Measurements from ENCODE around the gene HNRNPA3. TPM values are rescaled to one million over a fixed set of nuclear protein-coding genes. Genes with fewer than 3 reads are reported as not detected.
"Not testable (repeated sequence)": the region's sequence is repeated elsewhere in the genome, so short reads cannot be mapped to it uniquely, and the experiment has no call there.

The HNRNPA3 gene
- total and polyA plus RNA-seq, 2 of the 13 experiments (the other 11 are each of a cell fraction or from before 2014, with no cell fraction given): 73.3 to 97.7 TPM

DNA sequence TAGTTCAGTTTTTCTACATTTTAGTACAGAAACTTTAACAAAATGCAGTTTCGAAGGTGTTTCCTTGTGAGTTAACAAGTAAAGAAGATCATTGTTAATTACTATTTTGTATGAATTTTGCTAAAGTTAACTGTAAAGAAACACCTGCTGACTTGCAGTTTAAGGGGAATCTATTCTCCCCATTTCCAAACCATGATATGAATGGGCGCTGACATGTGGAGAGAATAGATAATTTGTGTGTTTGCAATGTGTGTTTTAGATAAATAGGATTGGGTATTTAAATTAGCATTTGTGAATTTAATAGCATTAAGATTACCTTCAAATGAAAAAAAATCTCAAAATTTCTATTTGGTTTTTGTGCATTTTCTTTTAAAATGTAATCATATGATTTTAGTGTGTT, 7.2 kb downstream of the HNRNPA3 start:
- FAIRE-seq; CTCF ChIA-PET (ENCODE audit: low intra/inter-chr PET ratio, low total read pairs); POLR2A ChIA-PET; BruUV-seq (replicated peaks); H3K9ac ChIP-seq (ENCODE audit: insufficient read depth, low read depth, low read length); DNase-seq (ENCODE audit: low spot score); in situ Hi-C loops (cut with HindIII; ENCODE audit: extremely low pct_ligation_motif_present, low pct_unique_long_range_greater_than_20kb); ATAC-seq; H2AFZ ChIP-seq (ENCODE audit: low read length); H3K9me3 ChIP-seq (ENCODE audit: low read length); H3K4me3 ChIP-seq (replicated peaks in 1 of 3; ENCODE audit: insufficient read depth in 1 of 3, low read depth in 2 of 3, low read length in 3 of 3); H3K27ac ChIP-seq (ENCODE audit: extremely low read length, insufficient read depth, low read length); H3K27me3 ChIP-seq (ENCODE audit: control insufficient read depth in 1 of 2, insufficient read depth in 2 of 2, low read length in 2 of 2); H3K4me2 ChIP-seq (ENCODE audit: low read depth, low read length): not testable (repeated sequence)
- peaks cover 44% of the 10 kb centered on the region for H3K4me1 ChIP-seq (ENCODE audit: insufficient read depth, low read length)
- peaks cover 67% of the 10 kb centered on the region for H4K20me1 ChIP-seq (ENCODE audit: insufficient read depth, low read length)
- peaks cover 54% of the 10 kb centered on the region for H3K79me2 ChIP-seq (ENCODE audit: insufficient read depth, low read length)
- TF ChIP-seq RBFOX2 (IDR thresholded peaks at IDR 0.05; ENCODE audit: low read depth, low read length): peak; percentile 58
- intact Hi-C loops (cut with micrococcal nuclease; ENCODE audit: unreplicated experiment): loop anchor here (10.0 kb wide), 1 partner anchor 115 kb away; no protein-coding TSS in a partner anchor
- peaks cover 16 to 71% of the 10 kb centered on the region in 2 experiments for H3K36me3 ChIP-seq (replicated peaks in 1 of 2; ENCODE audit: control insufficient read depth in 1 of 2, insufficient read depth in 2 of 2, low read length in 2 of 2)
- over 99% methylated on average over 2 of the region's 2 CpGs for WGBS (ENCODE audit: low lambda C conversion rate)

DNA sequence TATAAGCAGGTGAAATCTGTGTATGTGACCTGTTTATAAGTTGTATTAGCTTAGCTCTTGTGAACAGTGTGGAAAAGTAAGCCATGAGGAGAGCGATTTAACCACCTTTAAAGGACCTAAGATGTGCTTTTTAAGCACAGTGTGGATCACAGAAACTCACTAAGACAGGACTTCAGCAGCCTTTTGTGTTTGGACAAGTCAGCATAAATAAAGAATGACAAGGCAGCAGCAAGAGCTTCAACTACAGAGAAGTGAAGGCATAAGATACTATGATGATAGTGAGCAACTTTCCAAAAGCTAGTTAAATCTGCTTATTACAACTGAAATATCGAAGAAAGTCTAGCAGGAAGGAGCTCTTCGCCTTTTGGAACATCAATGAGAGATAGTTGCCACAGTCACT, 8.9 kb downstream of the HNRNPA3 start:
- BruUV-seq (replicated peaks): no TSS peak
- ChIA-PET POLR2A (interaction anchor here (1.1 to 2.4 kb wide), 4 partner anchors 9 to 56 kb away, joined by 3 to 17 read pairs (median 5); partner anchors contain the start of genes HNRNPA3 and NFE2L2), CTCF (ENCODE audit: low intra/inter-chr PET ratio, low total read pairs) (no interaction called here)
- H4K20me1 ChIP-seq (ENCODE audit: insufficient read depth, low read length): peaks cover 62% of the 10 kb centered on the region
- H3K9ac ChIP-seq (ENCODE audit: insufficient read depth, low read depth, low read length): no peak overlapping the region
- no peak overlapping the region for H3K4me3 ChIP-seq (replicated peaks in 1 of 3; ENCODE audit: insufficient read depth in 1 of 3, low read depth in 2 of 3, low read length in 3 of 3)
- ATAC-seq: no peak
- WGBS (ENCODE audit: low lambda C conversion rate): 99% methylated on average over 3 of the region's 3 CpGs
- H3K79me2 ChIP-seq (ENCODE audit: insufficient read depth, low read length): peaks cover 37% of the 10 kb centered on the region
- no peak for FAIRE-seq
- peaks cover 26% of the 10 kb centered on the region for H3K4me1 ChIP-seq (ENCODE audit: insufficient read depth, low read length)
- no peak overlapping the region for H3K4me2 ChIP-seq (ENCODE audit: low read depth, low read length)
- peaks cover 10 to 58% of the 10 kb centered on the region in 2 experiments for H3K36me3 ChIP-seq (replicated peaks in 1 of 2; ENCODE audit: control insufficient read depth in 1 of 2, insufficient read depth in 2 of 2, low read length in 2 of 2)
- no peak overlapping the region for H2AFZ ChIP-seq (ENCODE audit: low read length)
- intact Hi-C loops (cut with micrococcal nuclease; ENCODE audit: unreplicated experiment) (loop anchor here (10.0 kb wide), 1 partner anchor 113 kb away; no protein-coding TSS in a partner anchor), in situ Hi-C loops (cut with HindIII; ENCODE audit: extremely low pct_ligation_motif_present, low pct_unique_long_range_greater_than_20kb) (no loop called here)
- no peaks in the 10 kb centered on the region for H3K9me3 ChIP-seq (ENCODE audit: low read length)
- H3K27ac ChIP-seq (ENCODE audit: extremely low read length, insufficient read depth, low read length): no peak overlapping the region
- H3K27me3 ChIP-seq (ENCODE audit: control insufficient read depth in 1 of 2, insufficient read depth in 2 of 2, low read length in 2 of 2): no peaks in the 10 kb centered on the region
- no peak for DNase-seq (ENCODE audit: low spot score)
- TF ChIP-seq, protein P1, sequence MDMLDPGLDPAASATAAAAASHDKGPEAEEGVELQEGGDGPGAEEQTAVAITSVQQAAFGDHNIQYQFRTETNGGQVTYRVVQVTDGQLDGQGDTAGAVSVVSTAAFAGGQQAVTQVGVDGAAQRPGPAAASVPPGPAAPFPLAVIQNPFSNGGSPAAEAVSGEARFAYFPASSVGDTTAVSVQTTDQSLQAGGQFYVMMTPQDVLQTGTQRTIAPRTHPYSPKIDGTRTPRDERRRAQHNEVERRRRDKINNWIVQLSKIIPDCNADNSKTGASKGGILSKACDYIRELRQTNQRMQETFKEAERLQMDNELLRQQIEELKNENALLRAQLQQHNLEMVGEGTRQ (IDR thresholded peaks at IDR 0.05; ENCODE audit: low read depth, low read length): no peak
- TF ChIP-seq, protein P1 (CRISPR knock-in tag; IDR thresholded peaks at IDR 0.05; ENCODE audit: borderline replicate concordance): no peak
- no peak for TF ChIP-seq ADNP (CRISPR knock-in tag; IDR thresholded peaks at IDR 0.05)
- TF ChIP-seq NCOA2 (CRISPR knock-in tag; IDR thresholded peaks at IDR 0.05): peak; percentile 20; the same call in 1 of the 2 replicates
- TF ChIP-seq HCFC1 (IDR thresholded peaks at IDR 0.05; ENCODE audit: low read depth, low read length): no peak
- no peak for TF ChIP-seq HNRNPLL (IDR thresholded peaks at IDR 0.05; ENCODE audit: low read depth, low read length, poor library complexity, severe bottlenecking)
- no peak for TF ChIP-seq MBNL3 (CRISPR knock-in tag; conservative IDR thresholded peaks at IDR 0.05)
- 0 out of 2 replicates have a peak, but pooled peaks have one; percentile 3 for TF ChIP-seq RAD51 (IDR thresholded peaks at IDR 0.05; ENCODE audit: borderline replicate concordance)
- TF ChIP-seq MAFF (IDR thresholded peaks at IDR 0.05; ENCODE audit: low read depth, low read length): peak; percentile 77
- TF ChIP-seq ZNF839 (CRISPR knock-in tag; IDR thresholded peaks at IDR 0.05; ENCODE audit: borderline replicate concordance): no peak
- no peak for TF ChIP-seq ZNF367 (CRISPR knock-in tag; IDR thresholded peaks at IDR 0.05; ENCODE audit: borderline replicate concordance)
- TF ChIP-seq ZNF660 (CRISPR knock-in tag; IDR thresholded peaks at IDR 0.05; ENCODE audit: borderline replicate concordance, low read depth): no peak
- TF ChIP-seq, protein P2, sequence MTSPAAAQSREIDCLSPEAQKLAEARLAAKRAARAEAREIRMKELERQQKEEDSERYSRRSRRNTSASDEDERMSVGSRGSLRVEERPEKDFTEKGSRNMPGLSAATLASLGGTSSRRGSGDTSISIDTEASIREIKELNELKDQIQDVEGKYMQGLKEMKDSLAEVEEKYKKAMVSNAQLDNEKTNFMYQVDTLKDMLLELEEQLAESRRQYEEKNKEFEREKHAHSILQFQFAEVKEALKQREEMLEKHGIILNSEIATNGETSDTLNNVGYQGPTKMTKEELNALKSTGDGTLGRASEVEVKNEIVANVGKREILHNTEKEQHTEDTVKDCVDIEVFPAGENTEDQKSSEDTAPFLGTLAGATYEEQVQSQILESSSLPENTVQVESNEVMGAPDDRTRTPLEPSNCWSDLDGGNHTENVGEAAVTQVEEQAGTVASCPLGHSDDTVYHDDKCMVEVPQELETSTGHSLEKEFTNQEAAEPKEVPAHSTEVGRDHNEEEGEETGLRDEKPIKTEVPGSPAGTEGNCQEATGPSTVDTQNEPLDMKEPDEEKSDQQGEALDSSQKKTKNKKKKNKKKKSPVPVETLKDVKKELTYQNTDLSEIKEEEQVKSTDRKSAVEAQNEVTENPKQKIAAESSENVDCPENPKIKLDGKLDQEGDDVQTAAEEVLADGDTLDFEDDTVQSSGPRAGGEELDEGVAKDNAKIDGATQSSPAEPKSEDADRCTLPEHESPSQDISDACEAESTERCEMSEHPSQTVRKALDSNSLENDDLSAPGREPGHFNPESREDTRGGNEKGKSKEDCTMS (CRISPR knock-in tag; conservative IDR thresholded peaks at IDR 0.05): no peak
- TF ChIP-seq MED1 (CRISPR knock-in tag; IDR thresholded peaks at IDR 0.05): no peak

Data from HepG2 (cell line).